ENCODE results near the gene DYNC2I2. TPM values are rescaled to one million over a fixed set of nuclear protein-coding genes. Genes with fewer than 3 reads are reported as not detected.

DYNC2I2 gene
- total and polyA plus RNA-seq, 2 donors: 26.9 to 30.3 TPM

GRCh38 chr9:128627906-128628305, 28.7 kb downstream of the DYNC2I2 start:
- DNase-seq (ENCODE audit: extremely low spot score): no peak
- Histone ChIP-seq H3K4me3 (ENCODE audit: low read depth, low read length) (no peak overlapping the region), H3K4me1 (ENCODE audit: insufficient read depth) (no peaks in the 10 kb centered on the region), H3K27ac (ENCODE audit: low read depth) (no peak overlapping the region), H3K36me3 (ENCODE audit: insufficient read depth) (peaks cover 15% of the 10 kb centered on the region)
- 68% methylated on average over 13 of the region's 13 CpGs for WGBS

- Histone ChIP-seq H3K27ac (ENCODE audit: low read depth) (no peak overlapping the region), H3K36me3 (ENCODE audit: insufficient read depth) (peaks cover 15% of the 10 kb centered on the region), H3K4me3 (ENCODE audit: low read depth, low read length) (no peak overlapping the region), H3K4me1 (ENCODE audit: insufficient read depth) (no peaks in the 10 kb centered on the region)
- no peak for DNase-seq (ENCODE audit: extremely low spot score)
- 91% methylated on average over 15 of the region's 15 CpGs for WGBS
Observed at GRCh38 chr9:128627127-128627715, 29.4 kb downstream of the DYNC2I2 start.

- Histone ChIP-seq H3K4me1 (ENCODE audit: insufficient read depth) (no peaks in the 10 kb centered on the region), H3K36me3 (ENCODE audit: insufficient read depth) (peaks cover 15% of the 10 kb centered on the region), H3K4me3 (ENCODE audit: low read depth, low read length) (no peak overlapping the region), H3K27ac (ENCODE audit: low read depth) (no peak overlapping the region)
- WGBS: 88% methylated on average over 16 of the region's 16 CpGs
- DNase-seq (ENCODE audit: extremely low spot score): no peak
Observed at GRCh38 chr9:128626181-128626580, 30.5 kb downstream of the DYNC2I2 start.

DNA sequence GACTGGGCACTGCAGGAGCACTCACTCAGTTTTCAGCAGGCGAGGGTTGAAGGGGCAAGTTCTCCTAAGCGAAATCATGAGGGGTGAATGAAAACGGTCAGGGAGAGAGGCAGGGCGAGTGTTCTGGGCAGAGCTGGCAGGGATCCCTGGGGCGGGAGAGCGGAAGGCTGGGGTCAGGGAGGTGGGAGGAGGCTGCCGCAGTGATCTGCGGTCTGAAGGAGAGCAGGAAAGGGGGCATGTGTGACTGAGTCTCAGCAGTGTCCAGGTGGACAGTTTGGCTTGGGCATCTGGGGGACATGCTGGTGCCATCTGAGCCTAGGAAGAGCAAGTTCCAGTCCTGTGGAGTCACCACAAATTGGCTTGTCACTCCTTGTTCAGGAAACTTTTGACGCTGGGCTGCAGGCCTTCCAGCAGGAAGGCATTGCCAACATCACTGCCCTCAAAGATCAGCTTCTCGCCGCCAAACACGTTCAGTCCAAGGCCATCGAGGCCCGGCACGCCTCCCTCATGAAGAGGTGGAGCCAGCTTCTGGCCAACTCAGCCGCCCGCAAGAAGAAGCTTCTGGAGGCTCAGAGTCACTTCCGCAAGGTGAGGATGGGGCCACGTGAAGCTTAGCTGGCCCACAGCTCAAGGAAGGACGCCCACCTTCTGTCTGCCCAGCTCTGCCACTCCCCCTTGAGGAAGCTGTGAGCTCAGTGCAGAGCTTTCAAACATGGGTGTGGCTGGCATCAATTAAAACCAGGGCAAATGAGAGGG, 31.1 kb downstream of the DYNC2I2 start:
- Histone ChIP-seq H3K4me1 (ENCODE audit: insufficient read depth) (no peaks in the 10 kb centered on the region), H3K36me3 (ENCODE audit: insufficient read depth) (peaks cover 15% of the 10 kb centered on the region), H3K4me3 (ENCODE audit: low read depth, low read length) (no peak overlapping the region), H3K27ac (ENCODE audit: low read depth) (no peak overlapping the region)
- 84% methylated on average over 20 of the region's 20 CpGs for WGBS
- no peak for DNase-seq (ENCODE audit: extremely low spot score)

GRCh38 chr9:128624566-128624965, 32.1 kb downstream of the DYNC2I2 start:
- DNase-seq (ENCODE audit: extremely low spot score): no peak
- 87% methylated on average over 10 of the region's 10 CpGs for WGBS
- Histone ChIP-seq H3K4me1 (ENCODE audit: insufficient read depth) (no peaks in the 10 kb centered on the region), H3K27ac (ENCODE audit: low read depth) (no peak overlapping the region), H3K4me3 (ENCODE audit: low read depth, low read length) (no peak overlapping the region), H3K36me3 (ENCODE audit: insufficient read depth) (peaks cover 15% of the 10 kb centered on the region)

DNA sequence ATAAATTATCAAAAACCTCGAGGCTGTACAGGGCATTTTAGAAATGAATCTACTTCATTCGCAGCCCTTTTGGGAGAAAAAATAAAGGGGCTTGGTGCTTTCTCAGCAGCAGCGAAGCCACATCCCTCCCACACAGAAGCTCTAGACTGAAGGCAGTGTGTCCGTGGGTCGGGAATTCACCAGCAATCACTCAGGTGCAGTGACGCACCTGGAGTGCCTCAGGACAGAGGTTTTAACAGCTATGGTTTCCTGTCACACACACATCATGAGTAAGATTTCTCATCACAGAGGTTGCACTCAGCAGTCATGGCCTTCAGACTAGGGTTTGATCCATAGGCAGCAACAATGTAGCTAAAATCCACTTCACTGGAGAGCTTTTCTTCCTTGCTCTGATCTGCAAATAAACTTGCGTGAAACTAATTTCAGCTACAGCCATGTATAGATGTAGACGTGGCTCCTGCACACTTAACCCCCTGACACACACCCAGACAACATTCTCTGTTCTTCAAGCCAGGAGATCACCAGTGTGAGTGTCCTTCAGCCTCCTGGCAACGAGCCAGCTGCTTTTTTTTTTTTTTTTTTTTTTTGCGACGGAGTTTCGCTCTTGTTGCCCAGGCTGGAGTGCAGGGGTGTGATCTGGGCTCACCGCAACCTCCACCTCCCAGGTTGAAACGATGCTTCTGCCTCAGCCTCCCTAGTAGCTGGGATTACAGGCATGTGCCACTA, 34.8 kb downstream of the DYNC2I2 start:
- Histone ChIP-seq H3K27ac (ENCODE audit: low read depth) (no peak overlapping the region), H3K4me1 (ENCODE audit: insufficient read depth) (no peaks in the 10 kb centered on the region), H3K4me3 (ENCODE audit: low read depth, low read length) (no peak overlapping the region), H3K36me3 (ENCODE audit: insufficient read depth) (peaks cover 17% of the 10 kb centered on the region)
- no peak for DNase-seq (ENCODE audit: extremely low spot score)
- 67% methylated on average over 14 of the region's 14 CpGs for WGBS

- no peak for DNase-seq (ENCODE audit: extremely low spot score)
- peaks cover 16% of the 10 kb centered on the region for H3K36me3 ChIP-seq (ENCODE audit: insufficient read depth)
- no peaks in the 10 kb centered on the region for H3K4me1 ChIP-seq (ENCODE audit: insufficient read depth)
- H3K4me3 ChIP-seq (ENCODE audit: low read depth, low read length): no peak overlapping the region
- WGBS: 98% methylated on average over 5 of the region's 5 CpGs
- H3K27ac ChIP-seq (ENCODE audit: low read depth): no peak overlapping the region
Observed at GRCh38 chr9:128619779-128620178, 36.9 kb downstream of the DYNC2I2 start.

DNA sequence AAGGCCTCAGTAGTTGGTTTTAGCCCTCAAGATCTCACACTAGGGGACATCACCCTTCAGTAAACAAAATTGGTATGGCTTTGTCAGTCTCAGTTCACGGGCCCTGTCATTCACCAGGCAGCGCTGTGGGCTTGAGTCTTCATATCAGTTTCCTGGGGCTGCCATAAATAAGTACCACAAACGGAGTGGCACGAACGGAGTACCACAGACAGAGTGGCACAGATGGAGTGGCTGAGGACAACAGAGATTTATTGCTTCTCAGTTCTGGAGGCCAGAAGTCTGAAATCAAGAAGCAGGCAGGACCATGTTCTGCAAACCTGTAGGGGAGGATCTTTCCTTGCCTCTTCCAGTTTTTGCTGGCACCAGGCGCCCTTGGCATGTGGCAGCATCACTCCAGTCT, 37.5 kb downstream of the DYNC2I2 start:
- Histone ChIP-seq H3K4me1 (ENCODE audit: insufficient read depth) (no peaks in the 10 kb centered on the region), H3K4me3 (ENCODE audit: low read depth, low read length) (no peak overlapping the region), H3K27ac (ENCODE audit: low read depth) (no peak overlapping the region), H3K36me3 (ENCODE audit: insufficient read depth) (peaks cover 15% of the 10 kb centered on the region)
- 95% methylated on average over 6 of the region's 6 CpGs for WGBS
- no peak for DNase-seq (ENCODE audit: extremely low spot score)

GRCh38 chr9:128617943-128618342, 38.7 kb downstream of the DYNC2I2 start:
- H3K4me3 ChIP-seq (ENCODE audit: low read depth, low read length): no peak overlapping the region
- WGBS: 91% methylated on average over 8 of the region's 8 CpGs
- H3K4me1 ChIP-seq (ENCODE audit: insufficient read depth): no peaks in the 10 kb centered on the region
- H3K36me3 ChIP-seq (ENCODE audit: insufficient read depth): peaks cover 20% of the 10 kb centered on the region
- H3K27ac ChIP-seq (ENCODE audit: low read depth): no peak overlapping the region
- DNase-seq (ENCODE audit: extremely low spot score): no peak

DNA sequence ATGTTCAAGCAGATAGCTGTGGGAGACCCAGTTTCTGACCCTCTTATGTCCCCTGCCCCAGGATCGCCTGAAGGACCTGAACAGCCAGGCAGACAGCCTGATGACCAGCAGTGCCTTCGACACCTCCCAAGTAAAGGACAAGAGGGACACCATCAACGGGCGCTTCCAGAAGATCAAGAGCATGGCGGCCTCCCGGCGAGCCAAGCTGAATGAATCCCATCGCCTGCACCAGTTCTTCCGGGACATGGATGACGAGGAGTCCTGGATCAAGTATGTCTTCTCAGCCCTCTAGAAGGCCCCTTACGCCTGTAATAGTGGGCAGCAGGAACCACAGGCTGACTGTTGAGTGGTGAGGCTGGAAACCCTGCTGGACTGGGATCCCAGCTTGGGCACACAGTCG, 41.1 kb downstream of the DYNC2I2 start:
- whole genome bisulfite sequencing: 96% methylated on average over 12 of the region's 12 CpGs
- no peaks in the 10 kb centered on the region for H3K4me1 ChIP-seq (ENCODE audit: insufficient read depth)
- H3K4me3 ChIP-seq (ENCODE audit: low read depth, low read length): no peak overlapping the region
- H3K27ac ChIP-seq (ENCODE audit: low read depth): no peak overlapping the region
- no peak for DNase-seq (ENCODE audit: extremely low spot score)
- H3K36me3 ChIP-seq (ENCODE audit: insufficient read depth): peaks cover 24% of the 10 kb centered on the region

- Histone ChIP-seq H3K4me1 (ENCODE audit: insufficient read depth) (no peaks in the 10 kb centered on the region), H3K27ac (ENCODE audit: low read depth) (no peak overlapping the region), H3K36me3 (ENCODE audit: insufficient read depth) (peaks cover 24% of the 10 kb centered on the region), H3K4me3 (ENCODE audit: low read depth, low read length) (no peak overlapping the region)
- 97% methylated on average over 1 of the region's 1 CpG for WGBS
- no peak for DNase-seq (ENCODE audit: extremely low spot score)
Observed at GRCh38 chr9:128614728-128615127, 41.9 kb downstream of the DYNC2I2 start.

DNA sequence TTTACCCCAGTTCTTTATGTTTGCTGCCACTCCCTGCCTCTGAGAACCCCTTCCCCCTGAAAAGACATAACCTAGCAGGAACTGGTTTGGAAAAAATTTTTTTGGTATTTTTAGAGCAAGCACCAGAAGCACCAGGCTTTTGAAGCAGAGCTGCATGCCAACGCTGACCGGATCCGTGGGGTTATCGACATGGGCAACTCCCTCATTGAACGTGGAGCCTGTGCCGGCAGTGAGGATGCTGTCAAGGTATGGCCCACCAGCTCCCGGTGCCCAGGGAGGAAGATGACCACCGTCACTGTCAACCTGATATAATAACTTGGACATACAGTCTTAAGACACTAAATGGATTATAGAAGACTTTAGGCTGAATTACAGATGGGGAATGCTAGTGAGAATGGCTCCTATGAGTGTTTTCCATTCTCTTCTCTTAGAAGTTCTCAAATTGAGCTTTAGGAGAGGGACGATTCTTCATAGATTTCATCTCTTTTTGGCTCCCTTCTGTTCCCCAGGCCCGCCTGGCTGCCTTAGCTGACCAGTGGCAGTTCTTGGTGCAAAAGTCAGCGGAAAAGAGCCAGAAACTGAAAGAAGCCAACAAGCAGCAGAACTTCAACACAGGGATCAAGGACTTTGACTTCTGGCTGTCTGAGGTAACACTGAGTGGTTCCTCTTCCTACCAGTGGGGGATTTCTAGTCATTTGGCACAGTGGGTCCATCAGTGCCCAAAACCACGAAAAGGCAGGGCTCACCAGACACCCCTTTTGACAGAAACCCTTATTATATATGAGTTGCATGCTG, 44.9 kb downstream of the DYNC2I2 start:
- Histone ChIP-seq H3K27ac (ENCODE audit: low read depth) (no peak overlapping the region), H3K36me3 (ENCODE audit: insufficient read depth) (peaks cover 18% of the 10 kb centered on the region), H3K4me1 (ENCODE audit: insufficient read depth) (no peaks in the 10 kb centered on the region), H3K4me3 (ENCODE audit: low read depth, low read length) (no peak overlapping the region)
- WGBS: 95% methylated on average over 12 of the region's 12 CpGs
- DNase-seq (ENCODE audit: extremely low spot score): no peak

GRCh38 chr9:128610897-128611296, 45.8 kb downstream of the DYNC2I2 start:
- H3K4me3 ChIP-seq (ENCODE audit: low read depth, low read length): no peak overlapping the region
- no peak for DNase-seq (ENCODE audit: extremely low spot score)
- H3K27ac ChIP-seq (ENCODE audit: low read depth): no peak overlapping the region
- H3K36me3 ChIP-seq (ENCODE audit: insufficient read depth): peaks cover 18% of the 10 kb centered on the region
- 96% methylated on average over 3 of the region's 3 CpGs for WGBS
- no peaks in the 10 kb centered on the region for H3K4me1 ChIP-seq (ENCODE audit: insufficient read depth)

Measured in urinary bladder (tissue), 4 donors.